H1 (cell line): ENCODE results near the gene HMG20A. TPM values are rescaled to one million over a fixed set of nuclear protein-coding genes. Genes with fewer than 3 reads are reported as not detected.

Experiments used
- FOSL1 ChIP-seq: IDR thresholded peaks from 2 replicates; pipeline ENCODE4 v1.6.1; 2011; ENCODE audit warnings: mild to moderate bottlenecking, low read depth, low read length, moderate library complexity; ENCODE audit not compliant: insufficient read depth
- NRF1 ChIP-seq: IDR thresholded peaks from 2 replicates; pipeline ENCODE4 v1.6.1; 2011; ENCODE audit warnings: mild to moderate bottlenecking, low read depth, low read length, improper control_type of control experiment
- POU5F1 ChIP-seq: IDR thresholded peaks from 2 replicates; pipeline ENCODE4 v1.6.1; 2011; ENCODE audit warnings: low read depth, mild to moderate bottlenecking, low read length, moderate library complexity
- RNF2 ChIP-seq: fragments of 200-900, 300-1000 bp; sonication (generic); IDR thresholded peaks from 2 replicates; pipeline ENCODE4 v1.7.1; 2016; ENCODE audit warnings: borderline replicate concordance, low read depth, mild to moderate bottlenecking, antibody characterized with exemption, low read length; ENCODE audit not compliant: poor library complexity, severe bottlenecking; ENCODE audit errors: missing control alignments
- polyA plus RNA-seq, 7 experiments: library from polyadenylated mRNA; depleted of rRNA in 3 of 7; stranded (reverse) in 5 of 7; unstranded in 2 of 7; fragments of >200 nt in 5 of 7; fragments of 200-250 nt in 2 of 7; gene quantifications; 1 replicate in 5 of 7; 2 replicates in 1 of 7; 4 replicates in 1 of 7; pipeline versions ENCODE4 v1.2.1 to v1.2.3, GENCODE V29; 2011 to 2013; ENCODE audit warnings: missing spikeins in 2 of 7, mixed read lengths in 2 of 7
- total RNA-seq: library from RNA; stranded (reverse); fragmentation: NEBNext Ultra II Directional; extraction: Animal tissue kit (Norgen Biotek cat#: 25700); gene quantifications from 2 replicates; pipeline ENCODE4 v1.2.1, GENCODE V29; 2021

The HMG20A gene
- total and polyA plus RNA-seq, 2 of the 8 experiments (the other 6 are each of a cell fraction or from before 2014, with no cell fraction given): 52.1 to 59.7 TPM

- TF ChIP-seq NRF1 (no peak), RNF2 (no peak), POU5F1 (no peak), FOSL1 (no peak)
Observed at GRCh38 chr15:77464129-77464865, 43.6 kb downstream of the HMG20A start (continued).
